ENCODE data around the gene LRRC19. TPM values are rescaled to one million over a fixed set of nuclear protein-coding genes. Genes with fewer than 3 reads are reported as not detected.
A peak's percentile ranks its signal among the peaks of the same experiment; 100 is the strongest.

LRRC19 gene
- total RNA-seq, 1 experiment from 2014 or later, result not detected

DNA sequence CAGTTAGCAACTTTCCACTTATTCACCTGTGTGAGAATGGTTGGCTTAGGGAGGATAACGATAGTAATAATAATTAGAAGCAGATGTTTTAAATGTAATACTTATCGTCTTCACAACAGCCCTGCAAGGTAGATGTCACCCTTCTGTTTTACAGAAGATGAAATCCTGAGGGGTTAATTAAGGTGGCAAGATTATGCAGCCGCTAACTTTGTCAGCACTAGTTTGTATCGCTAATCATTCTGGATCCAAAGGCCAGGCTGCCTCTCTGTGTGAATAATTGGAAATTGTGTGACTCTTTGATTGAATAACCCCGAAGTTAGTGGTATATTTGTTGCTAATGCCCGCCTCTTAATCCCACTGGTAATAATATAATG, 48.6 kb downstream of the LRRC19 start:
- ChIA-PET RAD21 (ENCODE audit: low non-redundant PET in 1 of 2, low total read pairs in 2 of 2, uncharacterized antibody in 2 of 2, unreplicated experiment in 2 of 2) (no interaction called here), CTCF (no interaction called here), POLR2A (interaction anchor here (1.7 kb wide), 1 partner anchor 65 kb away, joined by 4 read pairs; the partner anchor contains the start of gene CAAP1)
- BruUV-seq (replicated peaks), result no TSS peak
- TF ChIP-seq EZH2phosphoT487 (IDR thresholded peaks at IDR 0.05; ENCODE audit: borderline replicate concordance) (no peak), EGR1 (IDR thresholded peaks at IDR 0.05; ENCODE audit: low read depth) (no peak), POLR2A (IDR thresholded peaks at IDR 0.05; ENCODE audit: borderline replicate concordance, extremely low read depth, insufficient read depth, insufficient read length) (no peak), POLR2AphosphoS5 (IDR thresholded peaks at IDR 0.05; ENCODE audit: low read depth, low read length) (no peak), JUND (IDR thresholded peaks at IDR 0.05) (no peak), SP1 (IDR thresholded peaks at IDR 0.05; ENCODE audit: low read depth) (no peak), FOSL1 (IDR thresholded peaks at IDR 0.05; ENCODE audit: low read depth) (no peak), SIN3A (IDR thresholded peaks at IDR 0.05; ENCODE audit: low read depth) (no peak)
- no peaks in the 10 kb centered on the region for H4K20me1 ChIP-seq (ENCODE audit: insufficient read depth)
- intact Hi-C loops (cut with micrococcal nuclease), result no loop called here
- no peak overlapping the region for H2AFZ ChIP-seq (ENCODE audit: low read depth, low read length, poor library complexity, severe bottlenecking)
- H3K4me1 ChIP-seq (ENCODE audit: control insufficient read depth in 1 of 2, insufficient read depth in 2 of 2, low read length in 2 of 2), result peaks cover 6 to 19% of the 10 kb centered on the region in 2 experiments; a peak in 3 of 4 replicates
- H3K36me3 ChIP-seq (ENCODE audit: control insufficient read depth in 1 of 2, insufficient read depth in 2 of 2, low read length in 2 of 2), result no peaks in the 10 kb centered on the region
- peak overlapping the region; percentile 85 for H3K9ac ChIP-seq (ENCODE audit: low read length)
- H3K79me2 ChIP-seq (ENCODE audit: insufficient read depth, low read length), result peaks cover 11% of the 10 kb centered on the region; the same call in 1 of the 2 replicates
- H3K4me3 ChIP-seq (replicated peaks in 1 of 2; ENCODE audit: low read depth in 1 of 2, low read length in 2 of 2), result peak overlapping the region; percentile 78 to 88
- DNase-seq (ENCODE audit: low read depth, low spot score) (no peak), ATAC-seq (no peak)
- H3K9me2 ChIP-seq (ENCODE audit: insufficient read depth), result no peaks in the 10 kb centered on the region
- H3K27me3 ChIP-seq (ENCODE audit: insufficient read depth, low read length), result no peaks in the 10 kb centered on the region
- peak overlapping the region; percentile 52 for H3K27ac ChIP-seq (ENCODE audit: low read depth, low read length)
- H3K4me2 ChIP-seq (ENCODE audit: low read length), result peak overlapping the region; percentile 94
- H3K9me3 ChIP-seq (ENCODE audit: control insufficient read depth in 1 of 2, insufficient read depth in 1 of 2, low read depth in 1 of 2, low read length in 2 of 2), result no peaks in the 10 kb centered on the region

- DNase-seq (ENCODE audit: low read depth, low spot score) (peak; percentile 93), ATAC-seq (peak; percentile 100)
- Histone ChIP-seq H3K79me2 (ENCODE audit: insufficient read depth, low read length) (peaks cover 11% of the 10 kb centered on the region; the same call in 1 of the 2 replicates), H3K27ac (ENCODE audit: low read depth, low read length) (peak within 1 kb of the TSS; percentile 52), H3K4me2 (ENCODE audit: low read length) (peak within 1 kb of the TSS; percentile 94), H3K27me3 (ENCODE audit: insufficient read depth, low read length) (no peaks in the 10 kb centered on the region), H3K4me3 (replicated peaks in 1 of 2; ENCODE audit: low read depth in 1 of 2, low read length in 2 of 2) (peak within 1 kb of the TSS; percentile 78 to 88), H3K9ac (ENCODE audit: low read length) (peak within 1 kb of the TSS; percentile 85), H2AFZ (ENCODE audit: low read depth, low read length, poor library complexity, severe bottlenecking) (peak within 1 kb of the TSS; percentile 66), H3K9me2 (ENCODE audit: insufficient read depth) (no peaks in the 10 kb centered on the region), H3K36me3 (ENCODE audit: control insufficient read depth in 1 of 2, insufficient read depth in 2 of 2, low read length in 2 of 2) (no peaks in the 10 kb centered on the region), H3K4me1 (ENCODE audit: control insufficient read depth in 1 of 2, insufficient read depth in 2 of 2, low read length in 2 of 2) (peaks cover 6 to 19% of the 10 kb centered on the region in 2 experiments; a peak in 3 of 4 replicates), H3K9me3 (ENCODE audit: control insufficient read depth in 1 of 2, insufficient read depth in 1 of 2, low read depth in 1 of 2, low read length in 2 of 2) (no peaks in the 10 kb centered on the region), H4K20me1 (ENCODE audit: insufficient read depth) (no peaks in the 10 kb centered on the region)
- BruUV-seq (replicated peaks), result TSS peak; percentile 97
- RAD21 ChIA-PET (ENCODE audit: low non-redundant PET in 1 of 2, low total read pairs in 2 of 2, uncharacterized antibody in 2 of 2, unreplicated experiment in 2 of 2), result no interaction called here
- CTCF ChIA-PET, result interaction anchor here (0.9 to 1.0 kb wide), 2 partner anchors 9 to 18 kb away, joined by 3 read pairs; partner anchors contain the start of gene PLAA
- POLR2A ChIA-PET, result interaction anchor here (1.1 to 1.9 kb wide), 3 partner anchors 9 to 64 kb away, joined by 3 to 11 read pairs (median 4); partner anchors contain the start of genes CAAP1 and PLAA
- intact Hi-C loops (cut with micrococcal nuclease), result no loop called here
- TF ChIP-seq, protein P1, sequence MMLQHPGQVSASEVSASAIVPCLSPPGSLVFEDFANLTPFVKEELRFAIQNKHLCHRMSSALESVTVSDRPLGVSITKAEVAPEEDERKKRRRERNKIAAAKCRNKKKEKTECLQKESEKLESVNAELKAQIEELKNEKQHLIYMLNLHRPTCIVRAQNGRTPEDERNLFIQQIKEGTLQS (IDR thresholded peaks at IDR 0.05), result no peak
- TF ChIP-seq SP1 (IDR thresholded peaks at IDR 0.05; ENCODE audit: low read depth) (peak; percentile 44), SIN3A (IDR thresholded peaks at IDR 0.05; ENCODE audit: low read depth) (peak; percentile 61; the same call in 1 of the 2 replicates), CTCF (IDR thresholded peaks at IDR 0.05 in 2 of 3, conservative IDR thresholded peaks at IDR 0.05 in 1 of 3; ENCODE audit: borderline replicate concordance in 1 of 3, insufficient read depth in 1 of 3, low read depth in 2 of 3, low read length in 2 of 3) (no peak), CBX3 (IDR thresholded peaks at IDR 0.05; ENCODE audit: low read depth) (no peak), RAD21 (IDR thresholded peaks at IDR 0.05; ENCODE audit: low read depth) (no peak), CEBPB (IDR thresholded peaks at IDR 0.05; ENCODE audit: low read depth) (peak; percentile 15; the same call in 1 of the 2 replicates), TCF7L2 (IDR thresholded peaks at IDR 0.05; ENCODE audit: borderline replicate concordance, extremely low read depth, insufficient read depth, insufficient read length) (peak; percentile 5), ZFX (IDR thresholded peaks at IDR 0.05) (peak; percentile 96), POLR2A (IDR thresholded peaks at IDR 0.05; ENCODE audit: borderline replicate concordance, extremely low read depth, insufficient read depth, insufficient read length) (peak; percentile 80), EZH2 (IDR thresholded peaks at IDR 0.05) (no peak)
These were observed 49.3 kb downstream of the LRRC19 start, which contains the start of gene IFT74 for GRCh38 chr9:26955921-26956859. Gene IFT74 (plus strand): TSS chr9:26956412. CDS start chr9:26961968, 5,556 bp downstream.

Data from HCT116 (cell line).